AML-193 (cell line): ENCODE results near the gene MYB.
"Not testable (repeated sequence)": the region's sequence is repeated elsewhere in the genome, so short reads cannot be mapped to it uniquely, and the experiment has no call there.

Source experiments
- DNase-seq, 2 experiments: peaks; one replicate each; lab custom pipeline; 2025; lab: John Stamatoyannopoulos, UW

The MYB gene

DNA sequence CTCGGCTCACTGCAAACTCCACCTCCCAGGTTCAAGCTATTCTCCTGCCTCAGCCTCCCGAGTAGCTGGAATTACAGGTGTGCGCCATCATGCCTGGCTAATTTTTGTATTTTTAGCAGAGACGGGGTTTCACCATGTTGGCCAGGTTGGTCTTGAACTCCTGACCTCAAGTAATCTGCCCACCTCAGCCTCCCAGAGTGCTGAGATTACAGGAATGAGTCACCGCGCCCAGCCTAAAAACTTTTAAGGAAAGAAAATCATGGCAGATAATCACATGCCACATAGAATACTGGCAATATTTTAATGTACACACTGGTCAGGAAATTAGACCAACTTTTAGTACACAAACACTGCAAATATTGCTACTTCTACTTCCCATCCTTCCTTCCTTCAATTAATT lies 16.7 kb upstream of the MYB start:
- not testable (repeated sequence) for DNase-seq

DNA sequence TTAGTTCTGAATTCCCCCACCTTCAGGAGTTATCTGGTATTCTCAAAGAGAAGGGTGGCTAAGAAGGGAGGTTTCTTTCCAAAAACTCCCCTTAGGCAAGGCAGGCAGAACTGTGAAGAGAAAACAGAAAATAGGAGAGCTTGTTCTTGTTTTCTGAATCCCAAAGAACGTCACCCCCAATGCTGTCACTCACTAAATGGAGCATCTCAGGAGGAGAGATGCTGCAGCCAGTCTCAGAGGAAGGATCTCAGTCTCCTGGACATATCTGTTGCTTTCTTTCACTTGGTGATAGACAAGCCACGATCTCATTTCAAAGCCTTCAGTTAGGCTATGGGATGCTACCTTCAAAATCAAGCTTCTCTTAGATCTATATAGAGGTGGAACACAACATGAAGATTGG lies 16.1 kb upstream of the MYB start:
- DNase-seq: no peak

DNA sequence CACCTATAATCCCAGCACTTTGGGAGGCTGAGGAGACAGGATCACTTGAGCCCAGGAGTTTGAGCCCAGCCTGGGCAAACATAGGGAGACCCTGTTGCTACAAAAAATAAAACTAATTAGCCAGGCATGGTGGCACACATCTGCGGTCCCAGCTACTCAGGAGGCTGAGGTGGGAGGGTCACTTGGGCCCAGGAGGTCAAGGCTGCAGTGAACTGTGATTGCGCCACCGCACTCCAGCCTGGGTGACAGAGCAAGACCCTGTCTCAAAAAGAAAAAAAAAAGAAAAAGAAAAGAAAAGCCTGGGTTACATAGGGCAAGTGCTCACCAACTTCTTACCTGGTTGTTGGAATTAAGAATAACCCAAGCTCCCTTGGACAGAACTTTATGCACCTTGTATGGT lies 14.6 kb upstream of the MYB start:
- DNase-seq: no peak

DNA sequence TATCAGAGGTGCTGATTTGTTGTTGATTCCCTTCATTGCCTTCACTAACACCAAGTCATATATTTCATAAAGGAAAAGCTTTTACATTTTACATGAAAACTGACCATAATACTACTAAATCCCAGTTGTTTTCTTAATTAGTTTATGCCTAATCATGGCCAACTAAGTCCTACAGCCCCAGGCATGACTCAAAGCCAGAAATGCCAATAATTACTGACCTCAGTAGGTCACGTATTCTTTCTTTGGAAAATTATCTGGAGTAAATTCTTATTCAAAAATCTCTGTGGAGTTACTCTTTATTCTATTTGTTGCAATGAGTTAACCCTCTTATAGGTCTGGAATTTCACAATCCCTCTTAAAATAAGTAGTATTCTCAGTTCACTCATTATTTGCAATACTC lies 13.5 kb upstream of the MYB start:
- no peak for DNase-seq

DNA sequence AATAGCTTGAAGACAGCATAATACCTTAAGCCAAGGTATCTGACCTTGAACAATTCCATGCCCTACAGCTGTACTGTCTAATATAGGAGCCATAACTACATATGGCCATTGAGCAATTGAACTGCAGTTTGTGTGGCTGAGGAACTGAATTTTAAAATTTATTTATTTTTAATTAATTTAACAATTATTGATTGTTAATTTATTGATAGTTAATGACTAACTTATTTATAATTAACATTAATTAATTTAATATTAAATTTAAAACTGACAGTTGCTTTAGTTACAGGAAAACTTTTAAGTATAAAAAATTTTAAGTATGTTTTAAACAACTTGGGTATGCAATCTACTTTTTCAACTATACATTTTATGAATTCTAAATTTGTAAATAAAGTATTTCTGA lies 12.3 kb upstream of the MYB start:
- no peak for DNase-seq

DNA sequence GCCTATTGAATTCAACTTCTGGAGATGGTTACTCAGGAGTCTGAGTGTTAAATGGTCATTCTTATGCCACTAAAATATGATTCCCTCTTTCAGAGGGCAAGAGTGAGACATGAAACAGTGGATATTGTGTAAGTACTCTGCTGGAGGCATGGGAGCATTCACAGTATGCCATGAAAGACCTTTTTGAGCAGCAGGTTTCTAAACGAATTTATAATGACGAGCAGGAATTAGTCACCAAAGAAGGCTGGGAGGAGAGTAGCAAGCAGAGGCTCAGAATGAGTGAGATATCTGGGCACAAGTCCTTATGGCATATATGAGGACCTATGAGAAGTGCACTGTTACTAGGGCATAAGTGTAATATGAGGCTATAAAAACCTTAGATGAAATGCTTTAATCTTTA lies 10.9 kb upstream of the MYB start:
- no peak for DNase-seq

DNA sequence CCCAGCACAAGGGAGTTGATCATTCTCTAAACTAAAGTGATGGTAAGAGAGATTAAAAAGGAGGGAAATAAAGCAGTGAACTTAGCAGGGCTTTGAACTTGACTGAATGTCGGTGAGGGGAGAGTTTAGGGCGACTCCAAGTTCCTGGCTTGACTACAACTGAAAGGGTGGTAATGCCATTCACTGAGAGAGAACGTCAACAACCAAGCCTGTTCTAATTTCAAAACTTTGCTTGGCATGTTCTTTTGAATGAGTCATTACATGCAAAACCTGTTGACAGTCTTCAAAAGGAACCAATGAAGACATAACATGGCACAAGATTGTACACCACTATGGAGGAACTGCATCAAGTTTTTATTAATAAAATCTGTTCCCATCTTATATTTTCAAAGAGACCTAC lies 10.3 kb upstream of the MYB start:
- no peak for DNase-seq

DNA sequence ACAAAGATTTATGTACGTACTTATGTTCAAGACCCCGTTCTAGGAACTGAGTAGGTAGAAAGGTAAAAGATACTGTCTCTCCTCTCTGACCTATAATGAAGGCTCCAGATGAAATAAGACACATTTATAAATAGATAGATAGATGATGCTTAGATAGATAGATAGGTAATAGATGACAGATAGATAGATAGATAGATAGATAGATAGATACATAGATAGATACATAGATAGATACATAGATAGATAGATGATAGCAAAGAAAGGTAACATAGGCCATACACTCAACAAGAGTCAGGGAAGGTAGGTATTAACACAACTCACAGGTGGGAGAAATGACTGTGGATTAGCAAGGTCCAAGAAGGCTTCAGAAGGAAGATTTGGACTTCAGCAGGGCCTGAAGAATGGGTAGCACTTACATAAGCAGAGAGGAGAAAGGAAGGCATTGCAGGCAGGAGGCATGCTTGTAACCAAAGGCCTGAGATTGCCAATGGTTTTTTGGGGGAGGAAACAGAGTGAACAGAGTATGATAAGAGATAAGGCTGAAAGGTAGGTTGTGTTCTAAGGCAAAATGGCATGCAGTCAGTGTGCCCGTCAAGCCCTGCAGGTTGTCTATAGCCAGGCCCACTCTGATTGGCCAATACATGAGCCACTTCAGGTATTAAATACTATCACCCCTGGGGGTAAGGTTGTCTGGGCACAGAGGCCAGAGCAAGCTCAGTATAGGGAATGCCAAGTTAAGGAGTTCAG lies 7.7 kb upstream of the MYB start:
- no peak for DNase-seq

DNA sequence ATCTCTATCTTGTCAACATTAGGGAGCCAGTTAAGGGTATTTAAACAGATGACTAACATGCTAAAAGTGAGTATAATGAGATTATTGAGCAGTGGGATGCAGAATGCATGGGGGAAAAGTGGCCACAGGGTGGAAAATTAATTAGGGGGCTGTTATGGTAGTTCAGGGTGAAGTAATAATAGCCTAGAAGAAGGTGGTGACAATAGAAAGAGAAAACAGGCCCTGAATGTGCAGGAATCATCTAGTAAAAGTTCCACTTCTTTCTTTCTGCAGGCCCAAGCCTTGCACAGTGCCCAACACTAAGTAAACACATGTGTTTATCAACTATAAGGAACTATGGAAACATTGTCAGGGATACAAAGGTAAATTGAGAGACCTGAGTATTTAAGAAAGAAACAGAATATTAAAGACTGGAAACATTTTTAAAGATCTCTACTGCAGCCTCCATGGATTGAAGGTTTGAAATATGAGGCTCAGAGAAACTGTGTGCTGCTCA lies 7.1 kb upstream of the MYB start:
- DNase-seq: no peak

DNA sequence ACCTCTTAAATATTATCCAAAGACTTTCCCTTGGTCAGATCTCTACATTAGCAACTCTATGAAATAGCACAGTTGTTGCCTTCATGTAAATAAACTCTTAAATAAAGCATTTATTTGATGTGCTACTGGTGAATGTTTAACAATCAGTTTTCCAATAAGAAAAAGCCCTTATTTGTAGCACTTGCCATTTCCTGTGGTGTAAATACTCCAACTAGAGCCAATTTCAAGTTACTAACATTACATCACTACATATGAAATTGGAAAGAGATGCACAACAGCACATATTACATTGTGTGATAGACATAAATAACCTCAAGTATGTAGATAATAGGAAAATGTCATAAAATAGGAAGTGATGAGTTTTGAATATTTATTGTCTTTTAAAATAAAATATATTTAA lies 5.0 kb upstream of the MYB start:
- DNase-seq: peak in 1 of 2 experiments; percentile 39

DNA sequence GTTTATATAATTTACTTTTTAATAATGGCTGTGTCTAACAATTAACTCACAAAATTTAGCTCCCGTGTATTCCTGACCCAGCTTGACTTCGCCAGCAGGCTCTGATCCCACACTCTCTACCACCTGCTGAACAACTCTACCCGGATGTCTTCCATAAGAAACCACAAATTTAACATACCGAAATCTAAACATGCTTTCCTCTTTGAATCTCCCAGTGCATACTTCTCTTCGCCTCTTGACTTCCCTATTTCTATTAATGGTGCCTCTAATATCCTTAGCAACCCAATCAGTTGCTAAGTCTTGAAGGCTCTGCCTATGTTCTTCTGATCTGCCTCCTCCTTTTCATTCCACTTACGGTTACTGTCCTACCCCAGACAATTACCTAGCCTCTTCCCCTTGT lies 4.6 kb upstream of the MYB start:
- peak; percentile 93 to 95 for DNase-seq

DNA sequence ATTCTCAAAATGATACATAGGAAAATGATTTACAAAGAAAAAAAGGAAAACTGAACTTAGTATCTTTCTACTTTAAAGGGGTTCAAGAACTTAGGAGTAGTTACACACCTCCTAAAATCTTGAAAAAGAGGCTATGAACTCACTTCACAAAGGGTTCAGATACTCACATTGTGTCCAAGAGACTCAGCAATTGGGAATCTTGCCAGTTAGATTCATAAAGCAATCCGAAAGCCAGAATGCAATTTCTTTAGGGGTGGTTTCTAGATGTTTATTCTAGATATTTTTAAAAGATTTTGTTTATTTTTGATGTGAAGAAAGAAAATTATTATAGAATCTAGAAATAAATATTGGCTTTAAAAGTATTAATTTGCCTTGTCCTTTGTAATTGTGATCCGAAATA lies 1.7 kb upstream of the MYB start:
- DNase-seq: no peak

DNA sequence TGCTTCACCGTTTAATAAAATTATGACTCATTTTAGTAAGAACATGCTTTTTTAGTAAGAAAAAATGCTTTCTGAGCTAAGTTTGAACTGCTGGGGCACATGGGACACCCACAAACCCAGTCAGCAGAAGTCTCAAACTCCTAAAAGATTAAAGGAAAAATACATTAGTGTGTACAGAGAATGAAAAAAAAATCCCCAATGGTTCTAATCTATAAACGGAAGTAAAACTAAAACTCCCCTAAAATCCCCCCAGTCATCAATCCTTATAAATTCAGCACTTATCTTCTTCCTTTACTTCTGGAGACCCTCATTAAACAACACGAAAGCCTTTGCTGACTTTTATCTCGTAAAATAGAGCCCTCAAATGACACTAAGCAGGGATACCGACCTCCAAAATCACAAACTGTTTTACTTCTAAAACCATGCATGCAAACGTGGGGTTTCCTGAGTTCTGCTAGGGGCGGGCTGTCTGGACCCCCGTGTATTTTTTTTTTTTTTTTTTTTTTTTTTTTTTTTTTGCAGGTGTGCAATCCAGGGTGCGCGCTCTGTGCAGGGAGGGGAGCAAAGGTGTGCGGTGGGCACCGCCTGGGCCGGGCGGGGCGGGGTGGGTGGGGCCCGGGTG lies 1.1 kb upstream of the MYB start:
- no peak for DNase-seq

DNA sequence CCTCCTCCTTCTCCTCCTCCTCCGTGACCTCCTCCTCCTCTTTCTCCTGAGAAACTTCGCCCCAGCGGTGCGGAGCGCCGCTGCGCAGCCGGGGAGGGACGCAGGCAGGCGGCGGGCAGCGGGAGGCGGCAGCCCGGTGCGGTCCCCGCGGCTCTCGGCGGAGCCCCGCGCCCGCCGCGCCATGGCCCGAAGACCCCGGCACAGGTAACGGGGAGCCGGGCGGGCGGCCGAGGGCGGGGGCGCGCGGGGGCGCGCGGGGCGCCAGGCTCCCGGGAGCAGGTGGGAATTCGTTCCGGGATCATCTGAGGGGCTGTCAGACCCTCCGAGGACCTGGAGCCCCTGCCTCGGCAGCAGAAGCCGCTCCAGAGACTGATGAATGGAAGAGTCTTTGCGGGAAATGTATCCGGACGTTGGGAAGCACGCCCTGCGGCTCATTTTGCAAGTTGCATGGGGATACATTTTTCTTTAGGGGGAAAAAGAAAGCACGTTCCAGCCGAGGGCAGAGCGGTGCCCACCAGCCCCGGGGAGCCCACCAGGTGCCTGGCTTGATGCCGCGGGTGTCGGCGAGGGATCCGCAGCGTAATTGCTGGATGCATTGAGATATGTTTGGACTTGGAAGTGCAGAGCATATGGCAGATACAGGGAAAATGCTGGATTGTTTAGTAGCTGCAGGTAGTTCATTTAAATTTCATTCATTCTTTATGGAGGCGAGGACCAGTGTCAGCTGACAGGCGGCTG lies 394 bp downstream of the MYB start:
- no peak for DNase-seq

DNA sequence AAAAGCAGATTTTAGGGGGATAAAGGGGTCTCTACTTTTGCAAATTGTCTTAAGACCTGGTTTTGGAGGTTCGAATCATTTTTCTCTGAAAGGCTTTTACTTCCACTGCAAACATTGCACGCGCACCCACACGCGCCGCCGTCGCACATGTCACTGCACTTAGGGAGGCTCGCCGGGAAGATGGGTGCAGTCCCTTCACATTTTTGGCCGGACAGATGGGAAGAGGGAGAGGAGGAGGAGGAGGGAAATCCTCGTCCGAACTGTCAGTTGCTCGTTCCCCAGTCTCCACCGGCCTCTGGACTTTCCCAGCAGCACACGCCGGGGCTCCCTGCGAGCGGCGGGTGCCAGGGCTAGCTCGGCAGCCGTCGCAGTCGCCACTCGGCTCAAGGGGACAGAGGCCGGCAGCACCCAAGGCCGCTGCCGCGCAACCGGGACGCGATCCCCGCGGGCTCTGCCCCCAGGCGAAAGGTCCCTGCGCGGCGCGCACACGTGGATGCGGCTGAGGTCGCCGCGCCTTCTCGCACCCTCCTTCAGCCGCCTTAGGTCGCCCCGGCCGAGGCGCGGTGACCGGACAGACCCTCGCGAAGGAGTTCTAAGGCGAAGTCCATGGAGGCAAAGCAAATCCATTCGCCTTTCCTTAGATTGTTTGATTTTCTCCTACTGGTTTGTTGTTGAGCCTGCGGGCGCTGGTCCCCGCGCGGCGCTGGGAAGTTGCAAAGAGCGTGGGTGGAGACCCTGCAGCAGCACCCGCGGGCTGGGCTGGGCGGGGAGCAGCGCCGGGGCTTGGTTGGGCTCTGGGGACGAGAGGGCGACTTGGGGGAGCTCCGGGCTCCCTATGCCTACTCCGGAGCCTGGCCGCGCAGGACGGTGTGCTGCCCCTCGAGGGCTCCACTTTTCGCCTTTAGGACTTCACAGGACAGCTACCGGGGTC lies 1.2 kb downstream of the MYB start:
- no peak for DNase-seq

DNA sequence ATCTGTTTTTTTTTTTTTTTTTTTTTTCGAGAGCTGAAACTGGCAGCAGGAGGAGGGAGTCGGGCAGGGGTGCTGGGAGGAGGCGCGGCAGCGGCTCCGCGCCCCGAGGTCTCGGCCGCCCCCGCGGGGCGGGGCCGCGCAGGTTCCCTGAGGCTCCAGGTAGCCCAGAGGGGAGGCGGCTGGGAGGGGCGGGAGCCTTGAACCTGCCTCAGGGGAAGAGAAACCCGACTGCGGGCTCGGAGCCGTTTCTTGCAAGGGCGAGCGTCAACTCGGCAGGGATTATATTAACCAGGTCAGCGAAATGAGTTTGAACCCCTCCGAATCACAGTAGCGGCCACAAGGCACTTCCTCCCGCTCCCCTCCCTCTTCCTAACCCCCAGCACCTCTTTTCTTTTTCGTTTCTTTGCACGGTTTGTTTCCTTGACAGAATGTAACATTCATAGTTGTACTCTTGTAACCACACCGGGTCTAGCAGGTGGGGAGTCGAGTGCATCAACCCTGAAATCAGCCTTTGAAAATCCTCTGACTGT lies 2.0 kb downstream of the MYB start:
- peak; percentile 48 to 69 for DNase-seq

DNA sequence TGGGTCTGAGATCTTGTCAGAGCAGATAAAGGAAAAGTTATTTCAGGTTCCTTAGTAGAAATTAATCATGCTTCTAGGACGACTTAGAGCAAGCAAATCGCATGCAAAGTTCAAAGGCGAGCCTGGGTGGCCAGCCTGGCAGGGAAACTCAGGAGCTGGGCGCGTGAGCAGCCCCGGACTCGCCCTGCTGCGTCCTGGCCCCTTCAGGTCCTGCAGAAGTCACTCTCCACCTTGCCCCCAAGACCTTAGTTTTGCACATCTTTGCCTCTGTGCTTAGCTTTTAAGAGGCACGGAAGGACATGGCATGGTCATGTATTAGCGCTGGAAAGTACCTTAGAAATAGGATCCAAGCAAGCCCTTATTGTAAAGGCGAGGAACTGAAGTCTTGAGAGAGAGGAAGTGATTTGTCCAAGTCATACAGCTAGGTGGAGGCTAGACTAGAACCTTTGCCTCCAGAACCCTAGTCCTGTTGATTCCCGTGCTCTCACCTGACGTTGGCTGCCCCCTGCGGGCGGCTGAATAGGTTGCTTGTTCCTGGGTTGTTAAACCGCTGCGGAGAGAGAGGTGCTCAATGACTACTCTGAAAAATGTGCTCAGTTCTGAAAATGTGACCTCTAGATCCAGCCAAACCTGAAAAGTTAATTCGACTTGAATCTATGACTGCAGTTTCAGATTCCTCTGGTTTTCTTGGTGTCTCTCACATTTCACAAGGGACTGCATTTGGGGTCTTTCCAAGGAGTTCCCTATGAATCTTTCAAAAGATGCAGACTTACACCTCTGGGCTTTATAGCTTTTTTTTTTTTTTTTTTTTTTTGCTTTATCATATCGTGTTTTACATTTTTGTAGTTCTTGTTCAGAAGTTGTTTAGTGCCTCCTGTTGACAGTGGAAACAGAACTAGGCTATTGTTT lies 2.7 kb downstream of the MYB start:
- peak; percentile 94 to 95 for DNase-seq

DNA sequence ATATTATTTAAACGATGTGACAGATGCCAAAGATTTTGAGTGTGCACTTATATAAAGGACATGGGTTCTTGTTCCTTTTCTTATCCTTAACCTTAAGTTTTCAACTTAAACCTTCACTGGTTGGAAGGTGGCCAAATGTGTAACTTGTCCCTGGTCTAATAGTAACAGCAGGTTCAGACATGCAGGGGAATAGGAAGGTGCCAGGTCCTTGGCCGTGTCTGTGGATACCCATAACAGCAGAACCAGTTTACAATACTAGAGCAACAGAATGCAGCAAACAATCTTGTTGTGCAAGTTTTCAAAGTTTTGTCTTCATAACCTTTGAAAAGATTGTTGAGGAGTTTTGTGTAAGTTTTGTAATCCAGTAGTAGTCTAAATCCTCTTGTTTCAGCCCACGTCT lies 4.4 kb downstream of the MYB start:
- DNase-seq: peak in 1 of 2 experiments; percentile 48

DNA sequence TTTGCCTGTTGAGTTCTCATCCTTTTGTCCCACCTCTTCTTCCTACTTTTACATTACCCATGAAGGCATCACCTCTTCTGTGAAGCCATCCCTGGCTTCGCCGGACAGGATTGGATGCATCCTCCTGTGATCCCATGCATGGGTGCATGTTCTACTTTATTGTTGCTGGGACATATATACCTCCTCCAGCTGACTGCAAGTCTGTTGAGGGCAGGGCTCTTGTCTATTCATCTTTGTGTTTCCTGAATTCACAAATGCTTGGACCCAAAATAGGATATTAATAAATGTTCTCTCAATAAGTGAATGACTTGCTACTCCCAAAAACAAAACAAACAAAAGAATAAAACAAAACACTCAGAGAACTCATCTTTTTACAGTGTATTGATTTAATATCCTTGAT lies 5.1 kb downstream of the MYB start:
- DNase-seq: no peak

DNA sequence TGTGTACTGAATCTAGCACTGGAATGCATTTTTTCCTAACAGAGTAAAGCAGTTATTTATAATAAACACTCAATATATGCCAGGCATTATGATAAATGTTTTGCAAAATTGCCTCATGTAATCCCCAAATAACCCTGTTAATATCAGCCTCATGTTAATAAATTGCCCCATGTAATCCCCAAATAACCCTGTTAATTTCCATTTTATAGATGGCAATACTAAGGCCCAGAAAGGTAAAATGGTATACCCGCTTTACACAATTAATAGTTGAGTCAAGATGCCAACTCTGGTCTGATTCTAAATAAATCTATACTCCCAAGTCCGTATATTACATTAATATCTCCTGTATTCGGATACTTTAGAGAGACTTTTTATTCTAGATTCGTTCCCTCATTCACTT lies 6.3 kb downstream of the MYB start:
- DNase-seq: no peak

DNA sequence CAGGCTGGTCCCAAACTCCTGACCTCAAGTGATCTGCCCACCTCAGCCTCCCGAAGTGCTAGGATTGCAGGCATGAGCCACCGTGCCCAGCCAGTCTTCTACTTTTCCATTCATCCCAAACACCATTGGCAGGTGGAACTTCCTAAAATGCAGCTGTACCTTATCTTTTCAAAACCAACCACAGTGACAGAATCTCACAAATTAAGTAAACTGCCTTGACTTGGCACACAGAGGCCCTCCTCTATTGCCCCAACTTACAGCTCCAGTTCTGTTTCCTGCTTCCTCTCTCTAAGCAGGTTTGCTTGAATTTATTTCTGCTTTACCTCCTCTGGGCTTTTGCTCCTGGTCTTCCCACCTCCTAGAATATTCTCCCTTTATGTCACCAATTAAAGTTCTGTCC lies 7.6 kb downstream of the MYB start:
- peak; percentile 46 to 64 for DNase-seq
